GM12874 (cell line): Measurements from ENCODE around the gene FBH1.

Experiments used
- TF ChIP-seq, protein P1 (sequence below): IDR thresholded peaks from 2 replicates; pipeline ENCODE4 v1.5.1; 2011; ENCODE audit warnings: low read depth, mild to moderate bottlenecking, control low read depth, low read length, moderate library complexity; ENCODE audit not compliant: insufficient read depth

Gene FBH1

GRCh38 chr10:5960070-5960972 is 70.3 kb downstream of the FBH1 start:
- TF ChIP-seq, protein P1, sequence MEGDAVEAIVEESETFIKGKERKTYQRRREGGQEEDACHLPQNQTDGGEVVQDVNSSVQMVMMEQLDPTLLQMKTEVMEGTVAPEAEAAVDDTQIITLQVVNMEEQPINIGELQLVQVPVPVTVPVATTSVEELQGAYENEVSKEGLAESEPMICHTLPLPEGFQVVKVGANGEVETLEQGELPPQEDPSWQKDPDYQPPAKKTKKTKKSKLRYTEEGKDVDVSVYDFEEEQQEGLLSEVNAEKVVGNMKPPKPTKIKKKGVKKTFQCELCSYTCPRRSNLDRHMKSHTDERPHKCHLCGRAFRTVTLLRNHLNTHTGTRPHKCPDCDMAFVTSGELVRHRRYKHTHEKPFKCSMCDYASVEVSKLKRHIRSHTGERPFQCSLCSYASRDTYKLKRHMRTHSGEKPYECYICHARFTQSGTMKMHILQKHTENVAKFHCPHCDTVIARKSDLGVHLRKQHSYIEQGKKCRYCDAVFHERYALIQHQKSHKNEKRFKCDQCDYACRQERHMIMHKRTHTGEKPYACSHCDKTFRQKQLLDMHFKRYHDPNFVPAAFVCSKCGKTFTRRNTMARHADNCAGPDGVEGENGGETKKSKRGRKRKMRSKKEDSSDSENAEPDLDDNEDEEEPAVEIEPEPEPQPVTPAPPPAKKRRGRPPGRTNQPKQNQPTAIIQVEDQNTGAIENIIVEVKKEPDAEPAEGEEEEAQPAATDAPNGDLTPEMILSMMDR: no peak

DNA sequence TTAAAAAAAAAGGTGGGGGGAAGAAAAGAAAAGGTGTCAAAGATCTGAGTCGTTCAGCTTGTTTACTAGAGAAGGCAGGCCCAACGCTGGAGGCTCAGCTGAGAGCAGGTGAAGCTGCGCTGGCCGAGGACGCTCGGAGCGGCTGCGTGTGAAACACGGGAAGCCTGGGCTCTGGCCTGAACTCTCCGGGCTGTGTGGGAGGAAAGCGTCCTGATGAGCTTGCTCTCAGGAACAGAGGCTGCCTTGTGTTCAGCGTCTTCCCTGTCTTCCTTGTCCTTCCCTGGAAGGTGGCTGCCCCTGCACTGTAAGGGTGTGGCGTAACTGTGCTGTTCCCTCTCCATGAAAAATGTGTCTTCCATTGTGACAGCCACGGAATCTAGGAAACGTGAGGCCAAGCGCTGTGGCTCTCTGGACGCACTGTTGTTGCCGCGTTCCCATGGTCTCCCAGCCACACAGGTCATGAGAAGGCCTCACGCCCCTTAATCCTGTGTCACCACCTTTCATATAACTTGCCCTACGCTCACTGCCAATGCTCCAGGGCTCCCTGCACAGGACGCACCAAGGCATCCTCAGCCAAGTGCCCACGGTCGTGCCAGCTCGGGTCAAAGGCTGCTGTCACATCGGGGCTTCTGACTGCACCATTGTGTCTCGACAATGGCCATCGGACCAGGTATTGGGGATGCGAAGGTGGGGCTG is 71.5 kb downstream of the FBH1 start:
- TF ChIP-seq, protein P1: no peak

GRCh38 chr10:5963071-5963470 is 73.0 kb downstream of the FBH1 start:
- TF ChIP-seq, protein P1: no peak

GRCh38 chr10:5963591-5963990 is 73.5 kb downstream of the FBH1 start:
- TF ChIP-seq, protein P1: no peak

DNA sequence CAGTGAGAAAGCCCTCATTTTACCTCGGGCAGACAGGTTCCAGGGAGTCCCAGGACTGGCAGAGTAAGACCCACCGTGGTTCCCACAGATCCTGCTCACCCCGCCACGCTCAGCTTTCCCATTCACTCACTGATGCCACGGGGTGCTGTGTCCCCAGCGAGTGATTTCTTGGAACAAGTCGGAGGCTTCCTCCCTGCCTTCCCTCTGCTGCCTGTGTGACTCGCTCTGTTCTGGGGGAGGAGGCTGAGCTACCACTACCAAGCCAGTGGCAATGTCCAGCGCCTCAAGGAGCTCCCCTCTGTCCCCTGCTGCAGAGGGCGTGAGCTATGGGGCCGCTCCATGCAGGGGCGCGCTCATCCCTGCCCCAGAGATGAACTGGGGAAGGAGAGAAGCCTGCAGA is 74.7 kb downstream of the FBH1 start:
- TF ChIP-seq, protein P1: no peak

DNA sequence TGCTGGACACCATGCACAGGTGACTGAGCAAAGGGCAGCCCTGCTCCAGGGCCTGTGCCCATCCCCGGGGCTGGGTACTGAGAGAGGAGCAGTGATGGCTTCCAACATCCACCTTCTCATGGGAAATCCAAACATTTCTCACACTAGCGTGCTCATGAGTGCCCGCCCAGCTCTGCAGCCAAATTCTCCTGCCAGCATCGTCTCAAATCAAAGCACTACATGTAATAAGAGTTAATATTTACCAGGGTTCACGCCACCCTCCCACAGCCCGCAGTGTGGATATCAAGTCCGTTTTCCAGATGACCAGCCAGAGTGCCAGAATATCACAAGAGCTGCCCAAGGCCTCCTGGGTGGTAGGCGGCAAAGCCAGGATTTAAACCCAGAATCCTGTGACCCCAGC is 75.2 kb downstream of the FBH1 start:
- TF ChIP-seq, protein P1: no peak

- TF ChIP-seq, protein P1: no peak
These were observed 78.1 kb downstream of the FBH1 start for GRCh38 chr10:5968037-5968680.
